Occipital lobe (tissue), 2 donors: Measurements from ENCODE around the gene FGFBP3. TPM values are rescaled to one million over a fixed set of nuclear protein-coding genes. Genes with fewer than 3 reads are reported as not detected.

ENCODE experiments used
- DNase-seq: peaks from one replicate; lab custom pipeline; 2025; lab: John Stamatoyannopoulos, UW
- total RNA-seq: library from RNA; depleted of rRNA; stranded (reverse); fragments of >200 nt; gene quantifications from one replicate; pipeline ENCODE4 v1.2.3, GENCODE V29; 2014

Gene FGFBP3
- 29.8 TPM for total RNA-seq

GRCh38 chr10:91909117-91909677 lies at the start of gene FGFBP3:
TSS of gene FGFBP3 (minus strand) at chr10:91909486. CDS start at chr10:91908969, 517 bp downstream.
- no peak for DNase-seq

GRCh38 chr10:91957091-91957490 lies 47.8 kb upstream of the FGFBP3 start:
- DNase-seq, result no peak

- DNase-seq, result no peak
These were observed 45.8 kb upstream of the FGFBP3 start for GRCh38 chr10:91955114-91955513.

GRCh38 chr10:91953600-91954160 lies 44.4 kb upstream of the FGFBP3 start:
- no peak for DNase-seq

- DNase-seq, result no peak
These were observed 35.8 kb upstream of the FGFBP3 start for GRCh38 chr10:91944880-91945630.

- DNase-seq, result no peak
These were observed 32.1 kb upstream of the FGFBP3 start for GRCh38 chr10:91941426-91941825.

- no peak for DNase-seq
These were observed 30.4 kb upstream of the FGFBP3 start for GRCh38 chr10:91939653-91940052.

GRCh38 chr10:91935886-91936285 lies 26.6 kb upstream of the FGFBP3 start:
- no peak for DNase-seq

GRCh38 chr10:91932737-91933136 lies 23.5 kb upstream of the FGFBP3 start:
- DNase-seq, result no peak

- DNase-seq, result no peak
These were observed 22.4 kb upstream of the FGFBP3 start for GRCh38 chr10:91931526-91932190.

GRCh38 chr10:91930939-91931338 lies 21.7 kb upstream of the FGFBP3 start:
- DNase-seq, result no peak

- no peak for DNase-seq
These were observed 15.7 kb upstream of the FGFBP3 start for GRCh38 chr10:91925022-91925320.

- no peak for DNase-seq
These were observed 15.1 kb upstream of the FGFBP3 start for GRCh38 chr10:91924212-91925021.

- peak; percentile 79 for DNase-seq
These were observed 14.3 kb upstream of the FGFBP3 start, which contains the start of gene BTAF1 for GRCh38 chr10:91923371-91924211. TSS of gene BTAF1 (plus strand) at chr10:91923770. CDS start at chr10:91924077, 307 bp downstream.

GRCh38 chr10:91919651-91920050 lies 10.4 kb upstream of the FGFBP3 start:
- DNase-seq, result no peak

GRCh38 chr10:91910467-91910866 lies 1.2 kb upstream of the FGFBP3 start:
- DNase-seq, result no peak

GRCh38 chr10:91908337-91909116 lies 759 bp downstream of the FGFBP3 start:
- peak; percentile 67 for DNase-seq

- no peak for DNase-seq
These were observed 1.4 kb downstream of the FGFBP3 start for GRCh38 chr10:91907914-91908336.

- DNase-seq, result no peak
These were observed 2.2 kb downstream of the FGFBP3 start for GRCh38 chr10:91907033-91907594.
